Measurements from ENCODE around the gene KHDRBS2.

- TF ChIP-seq REST (IDR thresholded peaks at IDR 0.05; ENCODE audit: insufficient read depth in 1 of 2, low read depth in 2 of 2, low read length in 2 of 2), result no peak
- TF ChIP-seq POLR2AphosphoS5 (IDR thresholded peaks at IDR 0.05; ENCODE audit: low read depth, low read length), result no peak
- TF ChIP-seq FOXP2 (optimal IDR thresholded peaks at IDR 0.05; ENCODE audit: borderline replicate concordance, extremely low read depth, extremely low read length, insufficient read depth), result no peak
- no peak for TF ChIP-seq TAF1 (IDR thresholded peaks at IDR 0.05; ENCODE audit: borderline replicate concordance, insufficient read depth, low read length)
- TF ChIP-seq SIN3A (IDR thresholded peaks at IDR 0.05; ENCODE audit: borderline replicate concordance, insufficient read depth, low read length), result no peak
These were observed 296.4 kb downstream of the KHDRBS2 start for GRCh38 chr6:61989616-61990015.

Data from PFSK-1 (cell line).